GM19467 (cell line): ENCODE measurements around the gene BRAF.
"Not testable (repeated sequence)": the region's sequence is repeated elsewhere in the genome, so short reads cannot be mapped to it uniquely, and the experiment has no call there.

Source experiments
- ATAC-seq: cut with Tn5 transposase; IDR thresholded peaks from one replicate; pipeline ENCODE4 v1.9.1; 2021; ENCODE audit warnings: mild to moderate bottlenecking, moderate library complexity; ENCODE audit not compliant: unreplicated experiment

Gene BRAF

DNA sequence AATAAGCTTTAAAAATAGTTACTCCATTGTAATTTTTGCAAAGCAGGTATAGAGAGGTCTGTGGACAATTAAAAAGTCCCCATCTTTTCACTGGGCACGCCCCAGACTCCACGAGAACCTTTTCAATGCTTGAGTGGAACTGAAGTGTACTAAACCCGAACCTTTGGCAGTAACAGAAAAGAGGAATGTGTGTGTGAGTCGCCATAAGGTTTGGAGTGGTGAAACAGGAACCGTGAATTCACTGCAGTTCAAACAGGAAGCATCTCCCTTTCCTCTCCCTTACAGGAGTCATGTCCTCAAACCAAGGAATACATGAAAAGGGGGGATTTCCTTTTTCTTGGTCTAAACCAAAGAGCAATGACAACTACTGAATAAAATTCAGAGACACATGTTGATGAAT lies 205.0 kb downstream of the BRAF start:
- no peak for ATAC-seq

DNA sequence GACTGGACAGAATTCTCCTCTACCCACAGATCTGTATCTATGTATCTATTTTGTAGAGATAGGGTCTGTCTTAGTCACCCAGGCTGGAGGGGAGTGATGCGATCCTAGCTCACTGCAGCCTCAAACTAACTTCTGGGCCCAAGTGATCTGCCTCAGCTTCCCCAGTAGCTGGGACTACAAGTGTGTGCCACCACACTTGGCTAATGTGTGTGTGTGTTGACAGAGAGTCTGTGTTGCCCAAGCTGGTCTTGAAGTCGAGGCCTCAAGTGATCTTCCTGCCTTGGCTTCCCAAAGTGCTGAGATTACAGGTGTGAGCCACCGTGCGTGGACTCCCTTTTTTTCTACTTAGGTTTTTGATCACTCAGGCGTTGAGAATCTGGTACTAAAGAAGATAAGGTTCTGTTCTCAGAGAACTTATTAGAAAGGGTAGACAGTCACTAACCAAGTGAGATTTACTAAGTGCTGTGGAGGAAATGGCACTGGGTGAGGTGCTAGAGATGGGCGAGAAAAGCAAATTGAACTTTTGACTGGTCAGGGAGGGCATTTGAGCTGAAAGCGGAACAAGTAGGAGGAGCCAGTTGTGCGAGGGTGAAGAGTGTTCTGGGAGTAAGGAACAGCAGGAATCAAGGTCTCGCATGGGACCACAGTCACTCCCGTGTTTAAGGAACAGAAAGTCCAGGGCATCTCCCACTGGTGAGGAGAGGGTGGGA lies 210.2 kb downstream of the BRAF start:
- ATAC-seq: no peak

DNA sequence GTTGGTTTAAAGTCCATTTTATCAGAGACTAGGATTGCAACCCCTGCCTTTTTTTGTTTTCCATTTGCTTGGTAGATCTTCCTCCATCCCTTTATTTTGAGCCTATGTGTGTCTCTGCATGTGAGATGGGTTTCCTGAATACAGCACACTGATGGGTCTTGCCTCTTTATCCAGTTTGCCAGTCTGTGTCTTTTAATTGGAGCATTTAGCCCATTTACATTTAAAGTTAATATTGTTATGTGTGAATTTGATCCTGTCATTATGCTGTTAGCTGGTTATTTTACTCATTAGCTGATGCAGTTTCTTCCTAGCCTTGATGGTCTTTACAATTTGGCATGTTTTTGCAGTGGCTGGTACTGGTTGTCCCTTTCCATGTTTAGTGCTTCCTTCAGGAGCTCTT lies 212.3 kb downstream of the BRAF start:
- not testable (repeated sequence) for ATAC-seq

DNA sequence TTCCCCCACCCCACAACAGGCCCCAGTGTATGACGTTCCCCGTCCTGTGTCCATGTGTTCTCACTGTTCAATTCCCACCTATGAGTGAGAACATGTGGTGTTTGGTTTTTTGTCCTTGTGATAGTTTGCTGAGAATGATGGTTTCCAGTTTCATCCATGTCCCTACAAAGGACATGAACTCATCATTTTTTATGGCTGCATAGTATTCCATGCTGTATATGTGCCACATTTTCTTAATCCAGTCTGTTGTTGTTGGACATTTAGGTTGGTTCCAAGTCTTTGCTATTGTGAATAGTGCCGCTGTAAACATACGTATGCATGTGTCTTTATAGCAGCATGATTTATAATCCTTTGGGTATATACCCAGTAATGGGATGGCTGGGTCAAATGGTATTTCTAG lies 216.0 kb downstream of the BRAF start:
- not testable (repeated sequence) for ATAC-seq

DNA sequence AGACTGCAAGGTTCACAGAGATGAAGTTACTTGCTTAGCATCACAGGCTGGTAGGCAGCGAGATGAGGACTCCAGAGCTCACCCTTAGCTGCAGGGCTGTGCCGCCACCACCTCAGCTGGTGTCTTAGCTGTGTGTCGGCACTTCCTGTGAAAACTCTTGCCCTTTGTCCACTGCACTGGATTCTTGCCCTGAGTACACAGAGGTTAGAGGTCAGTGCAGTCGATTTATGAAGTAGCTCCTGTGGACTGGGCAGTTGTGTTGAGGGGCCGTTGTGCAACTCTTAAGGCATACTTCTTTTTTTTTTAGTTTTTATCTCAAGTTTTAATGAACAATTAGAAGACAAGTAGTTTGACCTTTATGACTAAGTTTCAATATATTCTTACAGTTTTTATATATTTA lies 217.6 kb downstream of the BRAF start:
- ATAC-seq: no peak

DNA sequence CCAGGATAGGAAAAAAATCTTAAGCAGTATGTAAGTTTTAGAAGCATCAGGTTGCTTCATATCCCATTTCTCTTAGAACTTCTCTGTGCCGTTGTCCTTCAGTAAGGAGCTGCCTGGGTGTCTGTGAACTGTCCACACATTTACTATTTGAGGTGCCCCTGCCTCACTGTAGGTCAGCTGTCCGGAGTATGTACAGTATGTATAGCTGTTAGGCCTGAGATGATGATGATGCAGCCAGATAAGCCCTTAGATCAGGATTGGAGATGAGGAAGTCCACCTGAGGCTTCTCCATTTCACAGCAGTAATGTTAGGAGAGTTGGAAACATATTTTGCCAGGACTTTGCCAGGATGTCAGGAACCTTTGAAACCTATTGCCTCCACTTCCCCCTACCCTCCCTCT lies 220.5 kb downstream of the BRAF start:
- no peak for ATAC-seq

DNA sequence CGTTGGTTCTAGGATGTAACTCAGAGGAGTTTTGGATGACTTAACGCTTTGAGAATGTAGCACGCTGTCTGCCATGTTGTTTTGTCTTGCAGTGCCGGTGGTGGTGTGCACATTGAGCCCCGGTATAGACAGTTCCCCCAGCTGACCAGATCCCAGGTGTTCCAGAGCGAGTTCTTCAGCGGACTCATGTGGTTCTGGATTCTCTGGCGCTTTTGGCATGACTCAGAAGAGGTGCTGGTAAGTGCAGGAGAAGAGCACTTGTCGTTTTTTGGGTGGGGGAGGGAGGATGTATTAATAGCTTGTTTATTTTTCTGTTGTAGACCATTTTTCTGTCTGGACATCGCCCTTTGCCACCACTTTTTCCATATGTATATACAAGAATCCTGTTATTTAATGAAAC lies 222.0 kb downstream of the BRAF start:
- ATAC-seq: no peak

GRCh38 chr7:140698477-140698876 lies 226.3 kb downstream of the BRAF start:
- no peak for ATAC-seq

GRCh38 chr7:140697447-140698143 lies 227.1 kb downstream of the BRAF start:
- no peak for ATAC-seq

GRCh38 chr7:140696680-140697446 lies 227.9 kb downstream of the BRAF start, which contains the start of gene NDUFB2:
Gene NDUFB2 (plus strand): TSS chr7:140696708. CDS start chr7:140696745, 37 bp downstream.
- peak; percentile 83 for ATAC-seq

GRCh38 chr7:140696024-140696679 lies 228.6 kb downstream of the BRAF start:
- peak; percentile 90 for ATAC-seq

DNA sequence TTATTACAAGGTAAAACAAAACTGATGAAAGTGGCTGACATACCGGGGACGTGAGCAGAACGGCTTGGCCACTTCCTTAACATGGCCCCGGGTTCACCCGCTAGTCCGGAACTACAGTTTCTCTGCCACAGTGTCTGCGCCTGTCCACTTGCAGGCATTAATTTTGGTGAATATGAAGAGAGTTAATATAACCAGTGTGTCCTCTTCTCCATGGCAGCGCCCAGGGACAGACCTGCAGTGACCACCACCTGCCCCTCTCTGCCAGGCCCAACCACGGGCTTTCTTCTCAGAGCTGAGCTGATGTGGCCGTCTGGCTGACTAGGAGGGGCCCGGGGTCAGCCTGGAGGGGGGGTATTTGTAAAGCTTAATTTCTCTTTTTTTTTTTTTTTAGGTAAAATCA lies 229.3 kb downstream of the BRAF start:
- no peak for ATAC-seq

GRCh38 chr7:140694592-140694991 lies 230.1 kb downstream of the BRAF start:
- ATAC-seq: no peak

DNA sequence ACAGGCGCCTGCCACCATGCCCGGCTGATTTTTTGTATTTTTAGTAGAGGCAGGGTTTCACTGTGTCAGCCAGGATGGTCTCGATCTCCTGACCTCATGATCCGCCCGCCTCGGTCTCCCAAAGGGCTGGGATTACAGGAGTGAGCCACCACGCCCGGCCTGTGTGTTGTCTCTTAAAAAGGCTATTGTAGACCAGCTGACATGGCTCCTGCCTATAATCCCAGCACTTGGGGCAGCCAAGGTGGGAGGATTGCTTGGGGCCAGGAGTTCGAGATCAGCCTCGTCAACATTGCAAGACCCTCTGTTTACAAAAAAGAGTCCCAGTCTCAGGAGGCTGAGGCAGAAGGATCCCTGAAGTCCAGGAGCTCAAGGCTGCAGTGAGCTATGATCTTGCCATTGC lies 230.9 kb downstream of the BRAF start:
- not testable (repeated sequence) for ATAC-seq

GRCh38 chr7:140691376-140692045 lies 233.2 kb downstream of the BRAF start:
- ATAC-seq: no peak

DNA sequence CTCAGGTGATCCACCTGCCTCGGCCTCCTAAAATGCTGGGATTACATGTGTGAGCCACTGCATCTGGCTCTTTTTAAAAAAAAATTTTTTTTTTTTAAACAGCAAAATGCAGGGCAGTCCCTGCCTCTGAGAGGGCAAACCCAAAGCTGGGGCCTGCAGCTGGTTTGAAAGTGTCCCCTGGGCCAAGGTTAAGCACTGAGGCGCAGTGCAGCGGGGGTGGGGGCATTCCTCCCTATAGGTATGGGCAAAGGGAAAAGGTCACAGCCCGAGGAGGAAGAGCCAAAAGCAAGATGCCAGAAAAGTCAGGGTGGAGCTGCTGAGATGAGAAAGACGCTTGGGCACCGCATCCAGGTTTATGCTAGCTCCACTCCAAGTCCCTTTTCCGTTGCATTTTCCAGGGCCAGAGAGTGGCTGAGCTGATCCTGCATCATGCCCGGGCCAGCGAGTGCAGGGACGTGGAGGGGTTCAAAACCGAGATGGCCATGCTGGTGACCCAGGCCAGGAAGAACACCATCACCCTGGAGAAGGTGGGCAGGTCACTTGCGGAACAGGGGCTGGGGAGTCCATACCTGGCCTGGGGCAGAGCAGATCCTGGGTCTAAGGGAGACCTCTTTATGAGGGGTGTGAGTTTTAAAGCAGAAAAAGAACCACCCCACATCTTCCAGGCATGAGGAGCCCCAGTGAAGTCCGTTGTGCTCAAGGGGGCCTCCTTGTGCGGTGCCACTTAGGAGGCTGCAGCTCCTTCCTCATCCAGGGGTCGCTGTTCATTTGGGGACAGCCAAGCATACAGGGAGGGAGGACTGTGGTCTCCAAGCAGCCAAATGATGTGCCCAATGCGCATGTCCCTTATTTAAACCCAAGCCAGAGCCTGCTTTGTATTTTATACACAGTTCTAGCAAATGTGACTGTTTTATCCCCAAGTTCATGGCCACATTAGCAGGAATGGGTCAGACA lies 235.3 kb downstream of the BRAF start:
- ATAC-seq: no peak

DNA sequence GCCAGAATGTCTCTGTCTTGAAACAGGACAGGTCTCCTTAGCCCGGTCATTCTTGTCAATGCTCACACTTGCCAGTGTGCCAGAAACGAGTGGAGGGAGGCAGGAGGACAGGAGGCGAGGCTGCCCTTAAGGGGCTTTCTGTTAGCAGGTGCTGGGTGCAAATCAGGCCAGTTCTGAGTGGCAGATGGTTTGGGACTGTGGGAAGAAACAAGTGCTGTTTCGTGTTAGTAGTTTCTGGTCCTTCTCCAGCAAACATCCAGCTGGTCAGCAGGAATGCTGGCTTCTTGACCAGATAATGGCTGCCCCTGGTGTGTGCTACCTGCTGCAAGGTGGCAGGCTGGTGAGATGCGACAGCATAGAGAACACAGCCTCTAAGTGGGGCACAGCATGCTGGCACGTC lies 236.4 kb downstream of the BRAF start:
- no peak for ATAC-seq

GRCh38 chr7:140686921-140687320 lies 237.8 kb downstream of the BRAF start:
- ATAC-seq: no peak

- no peak for ATAC-seq
These were observed 239.2 kb downstream of the BRAF start for GRCh38 chr7:140685407-140686087.
